Neural cell (in vitro differentiated cells): ENCODE data around the gene SAMD14. TPM values are rescaled to one million over a fixed set of nuclear protein-coding genes. Genes with fewer than 3 reads are reported as not detected.

Experiments used
- H2AFZ ChIP-seq: fragments of 200-600, 300-800 bp; sonication (generic), shearing (Covaris generic); 2 replicates; pipeline ENCODE4 v1.6.0; 2014; ENCODE audit warnings: low read depth, mild to moderate bottlenecking, antibody characterized with exemption, low read length, moderate library complexity
- H3F3A ChIP-seq: fragments of 200-600 bp; shearing (Covaris generic); 2 replicates; pipeline ENCODE4 v1.6.1; 2016; ENCODE audit warnings: mild to moderate bottlenecking, moderate library complexity, mixed read lengths, antibody characterized with exemption, low read length; ENCODE audit not compliant: insufficient read depth, poor library complexity, severe bottlenecking
- H3K27ac ChIP-seq: fragments of 200-600, 300-800 bp; sonication (generic), shearing (Covaris generic); 2 replicates; pipeline ENCODE4 v1.5.1; 2014; ENCODE audit warnings: mild to moderate bottlenecking, low read length, moderate library complexity
- H3K27me3 ChIP-seq: fragments of 300-800, 200-600 bp; sonication (generic), shearing (Covaris generic); 2 replicates; pipeline ENCODE4 v1.6.0; 2014; ENCODE audit warnings: mild to moderate bottlenecking, low read depth, low read length, moderate library complexity; ENCODE audit not compliant: insufficient read depth
- H3K36me3 ChIP-seq: fragments of 300-800, 200-600 bp; sonication (generic), shearing (Covaris generic); 2 replicates; pipeline ENCODE4 v1.5.1; 2014; ENCODE audit warnings: mild to moderate bottlenecking, antibody characterized with exemption, low read length, moderate library complexity; ENCODE audit not compliant: insufficient read depth
- H3K4me2 ChIP-seq: fragments of 300-800, 200-600 bp; sonication (generic), shearing (Covaris generic); 2 replicates; pipeline ENCODE4 v1.6.0; 2014; ENCODE audit warnings: mild to moderate bottlenecking, low read length
- H3K4me3 ChIP-seq: fragments of 300-800, 200-600 bp; sonication (generic), shearing (Covaris generic); 2 replicates; pipeline ENCODE4 v1.5.1; 2014; ENCODE audit warnings: mild to moderate bottlenecking, low read length, moderate library complexity
- H3K79me2 ChIP-seq: fragments of 200-600 bp; shearing (Covaris generic); replicated peaks from 2 replicates; pipeline ENCODE4 v1.6.0; 2014; ENCODE audit warnings: mild to moderate bottlenecking, low read length, moderate library complexity; ENCODE audit not compliant: insufficient read depth
- H3K9ac ChIP-seq: fragments of 300-800, 200-600 bp; sonication (generic), shearing (Covaris generic); 2 replicates; pipeline ENCODE4 v1.6.1; 2016; ENCODE audit warnings: mild to moderate bottlenecking, low read length, mixed read lengths
- H3K9me2 ChIP-seq: fragments of 200-600 bp; shearing (Covaris generic); 2 replicates; pipeline ENCODE4 v1.6.1; 2016; ENCODE audit warnings: mild to moderate bottlenecking, low read length, mixed read lengths; ENCODE audit not compliant: insufficient read depth
- H3K9me3 ChIP-seq: fragments of 200-600, 300-800 bp; sonication (generic), shearing (Covaris generic); 2 replicates; pipeline ENCODE4 v1.6.1; 2016; ENCODE audit warnings: mild to moderate bottlenecking, mixed run types, low read length, moderate library complexity, mixed read lengths
- H4K20me1 ChIP-seq: fragments of 200-600 bp; shearing (Covaris generic); 2 replicates; pipeline ENCODE4 v1.6.1; 2016; ENCODE audit warnings: mild to moderate bottlenecking, mixed run types; ENCODE audit not compliant: insufficient read depth
- CTCF ChIP-seq: fragments of 450-650 bp; IDR thresholded peaks from 2 replicates; pipeline ENCODE4 v1.5.1; 2014; ENCODE audit warnings: antibody characterized with exemption, mild to moderate bottlenecking, moderate library complexity; ENCODE audit not compliant: poor library complexity, severe bottlenecking
- EP300 ChIP-seq: fragments of 450-650 bp; conservative IDR thresholded peaks from 2 replicates; pipeline ENCODE4 v1.6.1; 2014; ENCODE audit warnings: antibody characterized with exemption, mild to moderate bottlenecking, moderate library complexity; ENCODE audit not compliant: poor library complexity, severe bottlenecking
- EZH2 ChIP-seq: fragments of 200-600, 300-800 bp; shearing (Covaris generic), sonication (generic); IDR thresholded peaks from 2 replicates; pipeline ENCODE4 v1.6.1; 2014; ENCODE audit warnings: antibody characterized with exemption, low read length, borderline replicate concordance, mild to moderate bottlenecking; ENCODE audit not compliant: insufficient read depth, poor library complexity, severe bottlenecking
- MXI1 ChIP-seq: fragments of 450-650 bp; conservative IDR thresholded peaks from 2 replicates; pipeline ENCODE4 v1.6.1; 2014; ENCODE audit warnings: antibody characterized with exemption, mild to moderate bottlenecking; ENCODE audit not compliant: poor library complexity, severe bottlenecking
- POLR2AphosphoS5 ChIP-seq: IDR thresholded peaks from 2 replicates; pipeline ENCODE4 v1.6.1; 2012
- RAD21 ChIP-seq: fragments of 450-650 bp; conservative IDR thresholded peaks from 2 replicates; pipeline ENCODE4 v1.6.1; 2014; ENCODE audit warnings: antibody characterized with exemption, mild to moderate bottlenecking, moderate library complexity
- REST ChIP-seq: IDR thresholded peaks from 2 replicates; pipeline ENCODE4 v1.6.1; 2012; ENCODE audit warnings: borderline replicate concordance
- SMC3 ChIP-seq: fragments of 450-650 bp; conservative IDR thresholded peaks from 2 replicates; pipeline ENCODE4 v1.6.1; 2014; ENCODE audit warnings: antibody characterized with exemption, mild to moderate bottlenecking, moderate library complexity; ENCODE audit not compliant: poor library complexity
- TAF1 ChIP-seq: IDR thresholded peaks from 2 replicates; pipeline ENCODE4 v1.6.1; 2012; ENCODE audit warnings: low read depth
- polyA plus RNA-seq: library from polyadenylated mRNA; depleted of rRNA; stranded (reverse); fragments of >200 nt; gene quantifications from 2 replicates; pipeline ENCODE4 v1.2.3, GENCODE V29; 2014

The SAMD14 gene
- polyA plus RNA-seq, 1 donor from 2014 or later: 105 TPM

GRCh38 chr17:50115756-50116155 is 14.2 kb downstream of the SAMD14 start:
- no peaks in the 10 kb centered on the region for H3K9me2 ChIP-seq
- H3K27ac ChIP-seq: no peak overlapping the region
- no peaks in the 10 kb centered on the region for H3K36me3 ChIP-seq
- H3K4me2 ChIP-seq: no peak overlapping the region
- H4K20me1 ChIP-seq: no peaks in the 10 kb centered on the region
- no peaks in the 10 kb centered on the region for H3F3A ChIP-seq
- no peak overlapping the region for H3K9ac ChIP-seq
- H3K4me3 ChIP-seq: no peak overlapping the region
- H3K27me3 ChIP-seq: no peaks in the 10 kb centered on the region
- H3K9me3 ChIP-seq: no peaks in the 10 kb centered on the region
- TF ChIP-seq POLR2AphosphoS5 (no peak), RAD21 (no peak), EP300 (no peak), TAF1 (no peak), EZH2 (no peak), MXI1 (no peak), REST (no peak), SMC3 (no peak), CTCF (no peak)
- H3K79me2 ChIP-seq: no peaks in the 10 kb centered on the region
- no peak overlapping the region for H2AFZ ChIP-seq

- Histone ChIP-seq H3K36me3 (no peaks in the 10 kb centered on the region), H3K9me2 (no peaks in the 10 kb centered on the region), H3K27ac (no peak overlapping the region)
Observed at GRCh38 chr17:50114849-50115357, 15.1 kb downstream of the SAMD14 start.

More at GRCh38 chr17:50114849-50115357, 15.1 kb downstream of the SAMD14 start:
- Histone ChIP-seq H4K20me1 (no peaks in the 10 kb centered on the region), H2AFZ (no peak overlapping the region), H3F3A (no peaks in the 10 kb centered on the region), H3K4me3 (no peak overlapping the region), H3K9ac (no peak overlapping the region), H3K27me3 (no peaks in the 10 kb centered on the region), H3K79me2 (no peaks in the 10 kb centered on the region), H3K9me3 (no peaks in the 10 kb centered on the region), H3K4me2 (no peak overlapping the region)
- TF ChIP-seq POLR2AphosphoS5 (no peak), EZH2 (no peak), EP300 (no peak), SMC3 (peak; percentile 52), RAD21 (peak; percentile 58), MXI1 (no peak), TAF1 (no peak), CTCF (peak; percentile 73), REST (no peak)
